ENCODE measurements around the gene CHAF1A.

CHAF1A gene

DNA sequence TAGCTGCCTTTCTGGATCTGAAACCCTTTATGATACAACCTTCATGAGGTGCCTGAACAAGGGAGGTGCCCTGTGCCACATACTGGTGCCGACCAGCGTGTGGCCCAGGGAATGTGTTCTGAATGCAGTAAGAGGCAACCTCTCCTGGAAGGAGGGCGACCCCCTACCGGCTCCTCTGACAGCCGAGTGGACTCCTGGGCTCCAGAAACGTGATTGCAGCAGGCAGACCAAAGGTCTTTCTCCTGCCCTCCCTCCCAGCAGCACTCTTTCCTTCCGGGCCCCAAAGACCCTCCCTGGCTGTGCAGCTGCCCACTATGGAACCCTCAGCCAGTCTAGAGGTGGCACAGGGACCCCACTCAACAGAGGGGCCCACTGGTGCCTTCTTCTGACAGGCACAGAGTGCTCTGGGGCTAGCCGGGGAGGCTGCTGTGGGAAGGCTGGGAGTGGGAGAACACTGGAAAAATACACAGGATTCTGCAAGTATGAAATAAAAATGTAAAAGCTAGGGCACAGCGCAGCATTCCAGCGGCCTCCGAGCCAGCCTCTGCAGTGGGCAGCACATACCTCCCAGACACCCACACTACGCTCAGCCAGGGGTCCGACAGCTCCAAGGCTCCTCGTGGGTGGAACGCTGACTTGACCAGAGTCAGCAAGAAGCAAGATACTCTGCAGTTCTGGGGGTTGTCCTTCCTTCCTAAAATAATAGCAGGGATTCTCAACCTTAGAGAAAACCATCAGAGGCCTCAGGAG is 17.0 kb upstream of the CHAF1A start:
- no peak overlapping the region for H3K4me3 ChIP-seq (ENCODE audit: low read depth, low read length)
- DNase-seq (ENCODE audit: low read depth): no peak
- TF ChIP-seq, protein P1, sequence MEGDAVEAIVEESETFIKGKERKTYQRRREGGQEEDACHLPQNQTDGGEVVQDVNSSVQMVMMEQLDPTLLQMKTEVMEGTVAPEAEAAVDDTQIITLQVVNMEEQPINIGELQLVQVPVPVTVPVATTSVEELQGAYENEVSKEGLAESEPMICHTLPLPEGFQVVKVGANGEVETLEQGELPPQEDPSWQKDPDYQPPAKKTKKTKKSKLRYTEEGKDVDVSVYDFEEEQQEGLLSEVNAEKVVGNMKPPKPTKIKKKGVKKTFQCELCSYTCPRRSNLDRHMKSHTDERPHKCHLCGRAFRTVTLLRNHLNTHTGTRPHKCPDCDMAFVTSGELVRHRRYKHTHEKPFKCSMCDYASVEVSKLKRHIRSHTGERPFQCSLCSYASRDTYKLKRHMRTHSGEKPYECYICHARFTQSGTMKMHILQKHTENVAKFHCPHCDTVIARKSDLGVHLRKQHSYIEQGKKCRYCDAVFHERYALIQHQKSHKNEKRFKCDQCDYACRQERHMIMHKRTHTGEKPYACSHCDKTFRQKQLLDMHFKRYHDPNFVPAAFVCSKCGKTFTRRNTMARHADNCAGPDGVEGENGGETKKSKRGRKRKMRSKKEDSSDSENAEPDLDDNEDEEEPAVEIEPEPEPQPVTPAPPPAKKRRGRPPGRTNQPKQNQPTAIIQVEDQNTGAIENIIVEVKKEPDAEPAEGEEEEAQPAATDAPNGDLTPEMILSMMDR (IDR thresholded peaks at IDR 0.05; ENCODE audit: low read depth, low read length, missing control alignments): no peak

DNA sequence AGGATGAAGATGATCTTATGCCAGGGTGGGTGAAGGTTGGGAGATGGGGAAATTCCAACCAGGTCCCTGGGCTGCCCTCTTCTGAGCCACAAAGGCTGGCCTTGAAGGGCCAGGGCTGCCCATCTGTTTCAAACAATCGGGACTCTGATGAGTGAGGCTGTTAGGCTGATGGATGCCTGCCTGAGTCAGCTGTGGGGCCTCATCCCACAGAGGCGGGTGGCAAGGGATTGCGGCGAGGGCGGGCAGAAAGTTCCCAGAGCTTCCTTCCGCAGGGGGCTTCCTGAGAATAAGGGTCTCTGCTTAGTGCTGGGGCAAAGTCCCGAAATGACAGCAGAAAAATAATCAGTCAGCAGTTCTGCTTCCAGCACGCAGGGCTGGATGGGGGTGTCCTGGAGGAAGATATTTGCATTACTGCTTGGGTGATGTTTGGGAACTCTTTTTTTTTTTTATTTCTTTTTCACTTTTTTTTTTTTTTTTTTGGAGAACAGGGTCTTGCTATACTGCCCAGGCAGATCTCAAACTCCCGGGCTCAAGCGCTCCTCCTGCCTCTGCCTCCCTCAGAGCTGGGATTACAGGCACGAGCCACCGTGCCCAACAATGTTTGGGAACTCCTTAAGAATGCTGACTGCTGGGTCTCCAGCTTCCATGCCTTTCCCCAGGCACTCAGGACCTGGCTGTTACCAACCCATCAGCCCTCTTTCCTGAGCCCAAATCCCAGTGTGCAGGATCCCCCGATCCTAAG is 16.2 kb upstream of the CHAF1A start:
- no peak for DNase-seq (ENCODE audit: low read depth)
- no peak overlapping the region for H3K4me3 ChIP-seq (ENCODE audit: low read depth, low read length)

DNA sequence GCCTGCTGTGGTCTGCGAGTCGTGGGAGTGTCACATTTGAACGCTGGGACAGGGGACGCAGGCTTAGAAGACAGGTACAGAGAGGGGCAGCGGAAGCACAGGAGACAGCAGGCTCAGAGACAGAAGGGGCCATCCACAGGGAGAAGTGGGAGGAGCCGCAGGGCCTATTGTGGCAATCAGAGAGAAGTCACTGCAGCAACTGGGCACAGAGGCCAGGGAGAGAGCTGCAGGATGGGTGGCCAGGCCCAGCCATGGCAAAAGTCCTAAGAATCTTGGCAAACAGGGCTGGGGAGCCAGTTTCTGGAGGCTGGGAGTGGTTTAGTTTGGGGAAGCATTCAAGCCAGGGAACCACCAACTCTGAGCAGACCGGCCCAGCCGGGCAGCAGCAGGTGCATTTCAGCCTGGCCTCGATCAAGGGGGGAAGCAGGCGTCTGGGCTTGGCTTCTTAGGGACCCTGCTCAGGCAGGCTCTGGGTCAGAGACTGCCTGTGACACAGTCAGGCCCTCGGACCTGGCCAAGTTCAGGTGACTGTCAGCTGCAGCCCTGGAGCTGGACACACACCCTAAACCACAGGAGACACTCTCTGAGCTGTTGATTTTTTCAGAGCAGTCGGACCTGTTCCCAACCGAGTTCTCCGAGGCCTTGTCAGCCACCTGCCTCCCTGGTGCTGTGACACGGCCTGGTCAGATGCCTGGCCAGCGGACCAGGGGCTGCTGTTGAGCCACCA is 13.9 kb upstream of the CHAF1A start:
- DNase-seq (ENCODE audit: low read depth): no peak
- H3K4me3 ChIP-seq (ENCODE audit: low read depth, low read length): no peak overlapping the region
- TF ChIP-seq, protein P1 (IDR thresholded peaks at IDR 0.05; ENCODE audit: low read depth, low read length, missing control alignments): no peak

More for the DNA sequence above, 16.2 kb upstream of the CHAF1A start:
- TF ChIP-seq, protein P1 (IDR thresholded peaks at IDR 0.05; ENCODE audit: low read depth, low read length, missing control alignments): no peak

DNA sequence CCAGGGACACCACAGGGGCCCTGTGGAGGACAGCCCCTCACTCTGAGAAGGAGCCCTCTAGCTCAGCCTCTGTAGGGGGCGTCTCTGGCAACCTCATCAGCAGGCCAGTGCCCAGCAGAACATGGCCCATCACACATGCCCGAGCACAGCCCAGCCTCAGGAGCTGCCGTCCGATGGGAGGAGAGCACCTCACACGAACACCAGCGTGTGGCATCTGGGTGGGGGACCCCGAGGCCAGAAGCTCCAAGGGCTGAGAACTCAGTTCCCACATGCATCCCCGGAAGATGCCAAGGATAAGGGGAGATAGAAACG is 13.4 kb upstream of the CHAF1A start:
- TF ChIP-seq, protein P1 (IDR thresholded peaks at IDR 0.05; ENCODE audit: low read depth, low read length, missing control alignments): no peak
- no peak for DNase-seq (ENCODE audit: low read depth)
- H3K4me3 ChIP-seq (ENCODE audit: low read depth, low read length): no peak overlapping the region

DNA sequence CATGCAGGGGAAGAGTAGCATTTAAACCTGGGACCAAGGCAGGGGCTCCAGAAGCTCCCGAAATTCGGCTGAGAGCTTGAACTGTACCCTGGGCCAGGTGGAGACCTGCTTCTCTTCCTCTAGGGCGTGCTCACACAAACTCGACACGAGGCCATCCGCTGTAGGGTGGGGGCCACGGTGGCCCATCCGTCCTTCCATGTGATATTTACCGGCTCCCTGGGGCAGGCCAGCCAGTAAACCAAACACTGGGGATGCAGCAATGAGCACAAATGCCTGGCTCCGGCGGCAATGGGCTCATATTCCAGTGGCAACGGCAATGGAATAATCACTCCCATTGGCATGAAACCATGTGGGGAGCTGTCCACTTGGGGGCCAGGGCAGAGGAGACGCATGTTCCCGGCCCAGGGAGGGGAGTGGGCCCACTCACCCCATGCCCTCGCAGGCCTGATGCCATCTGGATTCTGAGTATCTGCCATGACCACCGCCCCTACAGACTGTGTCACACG is 12.9 kb upstream of the CHAF1A start:
- DNase-seq (ENCODE audit: low read depth): no peak
- H3K4me3 ChIP-seq (ENCODE audit: low read depth, low read length): no peak overlapping the region
- TF ChIP-seq, protein P1 (IDR thresholded peaks at IDR 0.05; ENCODE audit: low read depth, low read length, missing control alignments): no peak

DNA sequence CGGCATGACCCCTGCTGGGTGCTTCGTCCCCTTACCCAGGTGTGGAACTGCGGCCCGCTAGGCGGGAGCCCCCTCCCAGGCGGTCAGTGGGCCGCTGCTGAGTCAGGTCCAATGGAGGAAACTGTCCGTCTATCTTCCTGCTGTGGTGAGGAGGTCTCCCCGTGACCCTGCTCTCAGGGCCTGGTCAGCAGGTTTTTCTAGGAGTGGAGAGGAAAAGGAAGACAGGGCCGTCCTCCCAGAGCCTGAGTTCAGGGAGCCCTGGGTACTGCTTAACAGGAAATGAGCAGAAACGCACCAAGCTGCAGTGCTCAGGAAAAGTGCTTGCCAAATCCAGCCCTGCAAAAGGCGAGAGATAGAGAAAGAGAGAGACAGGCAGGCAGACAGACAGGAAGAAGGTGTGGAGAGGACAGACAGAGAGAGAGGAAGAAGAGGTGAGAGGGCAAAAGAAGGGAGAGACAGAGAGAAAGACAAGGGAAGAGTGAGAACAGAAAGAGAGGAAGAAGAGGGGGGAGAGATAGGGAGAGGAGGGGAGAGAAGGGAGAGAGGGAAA is 12.3 kb upstream of the CHAF1A start:
- TF ChIP-seq, protein P1 (IDR thresholded peaks at IDR 0.05; ENCODE audit: low read depth, low read length, missing control alignments): no peak
- no peak for DNase-seq (ENCODE audit: low read depth)
- H3K4me3 ChIP-seq (ENCODE audit: low read depth, low read length): no peak overlapping the region
